IMR-90 (cell line): Measurements from ENCODE around the gene AKR1E2. TPM values are rescaled to one million over a fixed set of nuclear protein-coding genes. Genes with fewer than 3 reads are reported as not detected.

Experiments
- ATAC-seq: fragments of 200-7000 bp; cut with Tn5 transposase; 2 replicates; pipeline ENCODE4 v1.9.1; 2020; ENCODE audit warnings: low read depth, mild to moderate bottlenecking, moderate library complexity
- BruUV-seq: library from RNA; stranded (reverse); fragments of 400-500 nt; replicated peaks from 2 replicates; lab custom pipeline; 2021; lab: Mats Ljungman, UMichigan
- CTCF ChIA-PET: fragments of 300-600 bp; formaldehyde crosslinking; extraction: SDS; loops from one replicate; lab custom pipeline; 2021; ENCODE audit warnings: antibody characterized with exemption; lab: Yijun Ruan, JAX
- POLR2A ChIA-PET: fragments of 300-600 bp; sonication (Branson Sonifier 250); formaldehyde crosslinking; loops from one replicate; lab custom pipeline; 2022; ENCODE audit warnings: antibody characterized with exemption; ENCODE audit not compliant: unreplicated experiment; lab: Charles Lee
- DNase-seq: peaks from one replicate; pipeline ENCODE4 v3.0.0; 2013
- H2AFZ ChIP-seq: replicated peaks from 2 replicates; pipeline ENCODE3; 2013; ENCODE audit warnings: low read length, mild to moderate bottlenecking; ENCODE audit not compliant: poor library complexity
- H2AK5ac ChIP-seq: 2 replicates; pipeline ENCODE4 v1.6.1; 2013; ENCODE audit warnings: low read depth, low read length, inconsistent platforms
- H2AK9ac ChIP-seq: replicated peaks from 2 replicates; pipeline ENCODE3; 2013; ENCODE audit warnings: mild to moderate bottlenecking, low read depth, low read length, moderate library complexity; ENCODE audit not compliant: poor library complexity
- H2BK120ac ChIP-seq: 2 replicates; pipeline ENCODE4 v1.6.1; 2013; ENCODE audit warnings: low read depth, low read length, inconsistent platforms
- H2BK15ac ChIP-seq: 3 replicates; pipeline ENCODE4 v1.6.1; 2013; ENCODE audit warnings: low read depth, low read length, inconsistent platforms
- H2BK20ac ChIP-seq: 2 replicates; pipeline ENCODE4 v1.6.1; 2013; ENCODE audit warnings: low read depth, mild to moderate bottlenecking, inconsistent platforms, low read length, moderate library complexity
- H2BK5ac ChIP-seq: 2 replicates; pipeline ENCODE4 v1.6.1; 2013; ENCODE audit warnings: mild to moderate bottlenecking, low read depth, low read length, inconsistent platforms; ENCODE audit not compliant: poor library complexity, severe bottlenecking
- H3K14ac ChIP-seq: replicated peaks from 2 replicates; pipeline ENCODE4 v1.6.1; 2013; ENCODE audit warnings: low read depth, low read length, inconsistent platforms
- H3K18ac ChIP-seq: 2 replicates; pipeline ENCODE4 v1.6.1; 2013; ENCODE audit warnings: low read depth, low read length, control low read depth
- H3K23ac ChIP-seq: 2 replicates; pipeline ENCODE4 v1.6.1; 2013; ENCODE audit warnings: low read depth, low read length, inconsistent platforms
- H3K27ac ChIP-seq: 2 replicates; pipeline ENCODE4 v1.5.1; 2013; ENCODE audit warnings: mild to moderate bottlenecking, control low read depth, low read length; ENCODE audit not compliant: insufficient read depth
- H3K27me3 ChIP-seq: 2 replicates; pipeline ENCODE4 v1.6.1; 2013; ENCODE audit warnings: low read length; ENCODE audit not compliant: control insufficient read depth, insufficient read depth
- H3K36me3 ChIP-seq: 2 replicates; pipeline ENCODE4 v1.6.1; 2013; ENCODE audit warnings: low read length, mixed read lengths; ENCODE audit not compliant: control insufficient read depth, insufficient read depth
- H3K4ac ChIP-seq: 2 replicates; pipeline ENCODE4 v1.6.1; 2013; ENCODE audit warnings: low read depth, low read length, inconsistent platforms
- H3K4me1 ChIP-seq: 2 replicates; pipeline ENCODE4 v1.6.1; 2013; ENCODE audit warnings: low read length, mixed read lengths; ENCODE audit not compliant: control insufficient read depth, insufficient read depth
- H3K4me2 ChIP-seq: 2 replicates; pipeline ENCODE4 v1.6.1; 2013; ENCODE audit warnings: low read depth, mild to moderate bottlenecking, control low read depth, low read length, moderate library complexity
- H3K4me3 ChIP-seq: 2 replicates; pipeline ENCODE4 v1.5.1; 2013; ENCODE audit warnings: low read depth, mild to moderate bottlenecking, control low read depth, low read length, moderate library complexity; ENCODE audit not compliant: insufficient read depth
- H3K56ac ChIP-seq: 2 replicates; pipeline ENCODE4 v1.6.1; 2013; ENCODE audit warnings: low read length, inconsistent platforms; ENCODE audit not compliant: insufficient read depth; ENCODE audit errors: extremely low read depth
- H3K79me1 ChIP-seq, 2 experiments: 2 replicates each; pipeline ENCODE4 v1.6.1; 2013; ENCODE audit warnings: low read length in 2 of 2, inconsistent platforms in 1 of 2, low read depth in 1 of 2
- H3K9ac ChIP-seq: 2 replicates; pipeline ENCODE4 v1.6.1; 2013; ENCODE audit warnings: low read depth, low read length, control low read depth
- H3K9me1 ChIP-seq: 2 replicates; pipeline ENCODE4 v1.6.1; 2013; ENCODE audit warnings: low read length, inconsistent platforms; ENCODE audit not compliant: insufficient read depth
- H3K9me3 ChIP-seq: 2 replicates; pipeline ENCODE4 v1.6.1; 2013; ENCODE audit warnings: low read length; ENCODE audit not compliant: control insufficient read depth, insufficient read depth
- H4K20me1 ChIP-seq: 2 replicates; pipeline ENCODE4 v1.6.1; 2013; ENCODE audit warnings: low read length, inconsistent platforms; ENCODE audit not compliant: insufficient read depth
- H4K5ac ChIP-seq: 2 replicates; pipeline ENCODE4 v1.6.1; 2013; ENCODE audit warnings: mild to moderate bottlenecking, low read depth, low read length, control low read depth
- H4K8ac ChIP-seq, 2 experiments: 2 replicates each; pipeline ENCODE4 v1.6.1; 2013; ENCODE audit warnings: low read depth in 2 of 2, low read length in 2 of 2, control low read depth in 1 of 2, inconsistent platforms in 1 of 2
- H4K91ac ChIP-seq: 2 replicates; pipeline ENCODE4 v1.6.1; 2013; ENCODE audit warnings: low read depth, low read length, inconsistent platforms; ENCODE audit not compliant: insufficient read depth
- CTCF ChIP-seq: conservative IDR thresholded peaks from 2 replicates; pipeline ENCODE4 v1.5.1; 2012; ENCODE audit warnings: mild to moderate bottlenecking, low read depth, low read length, improper control_type of control experiment
- FOS ChIP-seq: fragments of 150-350 bp; IDR thresholded peaks from 2 replicates; pipeline ENCODE4 v1.6.1; 2016; ENCODE audit warnings: low read depth, low read length
- MAFK ChIP-seq: IDR thresholded peaks from 2 replicates; pipeline ENCODE4 v1.6.1; 2012; ENCODE audit warnings: low read depth, low read length, improper control_type of control experiment
- RAD21 ChIP-seq: IDR thresholded peaks from 2 replicates; pipeline ENCODE4 v1.6.1; 2012; ENCODE audit warnings: low read length, improper control_type of control experiment
- RCOR1 ChIP-seq: IDR thresholded peaks from 2 replicates; pipeline ENCODE4 v1.6.1; 2012; ENCODE audit warnings: mild to moderate bottlenecking, low read length, improper control_type of control experiment; ENCODE audit not compliant: insufficient replicate concordance
- WGBS, 2 experiments: methylation state at CpG; one replicate each; pipeline versions ENCODE4 v1.1.5 to v1.1.7; 2013; ENCODE audit warnings: missing lambda C conversion rate in 2 of 2; ENCODE audit not compliant: insufficient read length in 1 of 2; ENCODE audit errors: extremely low coverage in 2 of 2; 5-methylcytosine and 5-hydroxymethylcytosine counted together
- dilution Hi-C: fragments of 300-500 bp; cut with HindIII; formaldehyde crosslinking; loops from one replicate; pipeline ENCODE4 v1.14.3; 2018; ENCODE audit warnings: low sequenced_read_pairs; ENCODE audit not compliant: unreplicated experiment
- in situ Hi-C: fragments of 300-500 bp; cut with MboI; formaldehyde crosslinking; loops from 3 replicates; pipeline ENCODE4 v1.14.3; 2019; ENCODE audit warnings: low sequenced_read_pairs, inconsistent platforms, mixed read lengths
- intact Hi-C: fragments of 100-400 bp; cut with micrococcal nuclease; formaldehyde crosslinking; loops from 2 replicates; pipeline ENCODE4 v1.10.0; 2022
- polyA plus RNA-seq, 3 experiments: library from polyadenylated mRNA; depleted of rRNA; stranded (reverse); fragments of >200 nt; gene quantifications; 2 replicates each; pipeline ENCODE4 v1.2.3, GENCODE V29; 2012; ENCODE audit warnings: low replicate concordance in 1 of 3
- total RNA-seq: library from RNA; depleted of rRNA; stranded (reverse); fragments of >200 nt; gene quantifications from 2 replicates; pipeline ENCODE4 v1.2.3, GENCODE V29; 2012

Gene AKR1E2
- total and polyA plus RNA-seq, 2 of the 4 experiments (the other 2 are of a cell fraction): 1.2 to 3.4 TPM

DNA sequence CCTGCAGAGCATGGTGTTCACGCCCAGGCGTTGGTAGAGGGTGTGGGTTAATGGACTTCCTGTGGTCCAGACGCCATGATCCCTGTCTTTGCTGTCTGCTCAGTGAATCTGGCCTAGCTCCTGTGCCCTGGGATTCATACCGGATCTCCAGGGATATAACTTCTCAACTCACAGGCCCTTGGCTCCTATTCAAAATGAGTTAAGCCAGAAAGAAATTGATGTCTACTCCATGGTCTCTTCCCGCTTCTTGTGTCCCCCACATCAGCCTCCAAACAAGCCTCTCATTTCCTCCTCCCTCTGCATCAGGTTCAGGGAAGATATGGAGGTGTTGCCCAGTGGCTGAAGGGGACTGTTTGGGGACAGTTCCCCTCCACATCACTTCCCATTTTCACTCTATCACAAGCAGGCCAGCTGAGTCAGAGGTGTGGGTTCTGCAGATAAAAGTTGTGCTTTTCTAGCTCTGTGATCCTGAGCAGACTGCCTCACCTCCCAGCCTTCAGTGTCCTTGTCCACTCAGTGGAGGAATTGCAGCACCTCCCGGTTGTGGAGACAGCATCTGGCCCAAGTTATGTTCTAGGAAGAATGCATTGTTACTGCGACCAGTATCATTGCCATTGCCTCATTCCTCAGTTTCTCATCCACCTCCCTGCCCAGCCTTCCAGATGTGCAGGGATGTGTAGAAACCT lies 22.5 kb downstream of the AKR1E2 start:
- peak overlapping the region; percentile 21; the same call in 1 of the 2 replicates for H3K27ac ChIP-seq
- peak overlapping the region; percentile 18 for H4K5ac ChIP-seq
- no peak overlapping the region for H3K4me2 ChIP-seq
- H4K8ac ChIP-seq: peak overlapping the region; percentile 5 to 55; a peak in 2 of 4 replicates
- no TSS peak for BruUV-seq
- peaks cover 9% of the 10 kb centered on the region for H3K4me1 ChIP-seq
- peak overlapping the region; percentile 11 for H2AK9ac ChIP-seq
- H3K36me3 ChIP-seq: no peaks in the 10 kb centered on the region
- ATAC-seq (no peak), DNase-seq (no peak)
- H3K14ac ChIP-seq: no peak overlapping the region
- H2BK120ac ChIP-seq: peak overlapping the region; percentile 76
- peaks cover 7% of the 10 kb centered on the region for H3K9me1 ChIP-seq
- H3K23ac ChIP-seq: no peak overlapping the region
- TF ChIP-seq RAD21: no peak
- TF ChIP-seq FOS: no peak
- no peak for TF ChIP-seq MAFK
- TF ChIP-seq CTCF: no peak
- TF ChIP-seq RCOR1: no peak
- intact Hi-C loops (loop anchor here (1.0 to 5.0 kb wide), 7 partner anchors 95 to 586 kb away; partner anchors contain the start of genes AKR1C1 and AKR1C3), dilution Hi-C loops (no loop called here), in situ Hi-C loops (loop anchor here (10.0 to 25.0 kb wide), 4 partner anchors 436 to 1014 kb away; no protein-coding TSS in a partner anchor)
- H3K9me3 ChIP-seq: no peaks in the 10 kb centered on the region
- H2BK20ac ChIP-seq: peak overlapping the region; percentile 16
- H4K20me1 ChIP-seq: no peaks in the 10 kb centered on the region
- peak overlapping the region; percentile 41; the same call in 1 of the 2 replicates for H3K4ac ChIP-seq
- no CpG with 5 or more reads among the region's 7 CpGs for WGBS, 2 experiments
- H3K18ac ChIP-seq: peak overlapping the region; percentile 50
- peak overlapping the region; percentile 21; the same call in 1 of the 3 replicates for H2BK15ac ChIP-seq
- H2BK5ac ChIP-seq: peak overlapping the region; percentile 7
- H3K79me1 ChIP-seq: no peaks in the 10 kb centered on the region
- CTCF ChIA-PET: interaction anchor here (1.1 to 1.8 kb wide), 4 partner anchors 10 to 527 kb away, joined by 3 to 7 read pairs (median 4); no protein-coding TSS in a partner anchor
- H4K91ac ChIP-seq: peak overlapping the region; percentile 42; the same call in 1 of the 2 replicates
- no peaks in the 10 kb centered on the region for H3K27me3 ChIP-seq
- H2AFZ ChIP-seq: peak overlapping the region; percentile 60
- H2AK5ac ChIP-seq: peak overlapping the region; percentile 47; the same call in 1 of the 2 replicates
- H3K4me3 ChIP-seq: no peak overlapping the region
- no peak overlapping the region for H3K9ac ChIP-seq
- H3K56ac ChIP-seq: no peak overlapping the region
- POLR2A ChIA-PET: no interaction called here
